HCT116 (cell line): Measurements from ENCODE around the gene LIN9. TPM values are rescaled to one million over a fixed set of nuclear protein-coding genes. Genes with fewer than 3 reads are reported as not detected.

ENCODE experiments used
- ATAC-seq: fragments of 200-7000 bp; cut with Tn5 transposase; 2 replicates; pipeline ENCODE4 v1.9.1; 2020; ENCODE audit warnings: mild to moderate bottlenecking, moderate library complexity
- BruUV-seq: library from RNA; stranded (reverse); fragments of 400-500 nt; replicated peaks from 2 replicates; lab custom pipeline; 2021; lab: Mats Ljungman, UMichigan
- CTCF ChIA-PET: fragments of 300-600 bp; sonication (Branson Sonifier 250); formaldehyde crosslinking; loops from one replicate; lab custom pipeline; 2021; ENCODE audit warnings: antibody characterized with exemption; lab: Charles Lee
- POLR2A ChIA-PET: fragments of 300-600, 350-600 bp; sonication (Branson Sonifier 250); formaldehyde crosslinking; loops from one replicate; lab custom pipeline; 2021; ENCODE audit warnings: antibody characterized with exemption; lab: Charles Lee
- RAD21 ChIA-PET, 2 experiments: fragments of 300-600 bp; sonication (Branson Sonifier 250); formaldehyde crosslinking; loops; one replicate each; lab custom pipeline; 2023; ENCODE audit warnings: low total read pairs in 2 of 2; ENCODE audit not compliant: uncharacterized antibody in 2 of 2, unreplicated experiment in 2 of 2, low non-redundant PET in 1 of 2; lab: Charles Lee
- DNase-seq: peaks from one replicate; pipeline ENCODE4 v3.0.0-alpha.2; 2010; ENCODE audit warnings: low read depth, low spot score
- H2AFZ ChIP-seq: fragments of 200-600 bp; shearing (Covaris generic), sonication (generic); 2 replicates; pipeline ENCODE4 v1.6.1; 2017; ENCODE audit warnings: low read depth, mixed run types, mixed read lengths, antibody characterized with exemption, low read length; ENCODE audit not compliant: poor library complexity, severe bottlenecking
- H3K27ac ChIP-seq: 2 replicates; pipeline ENCODE4 v1.5.1; 2012; ENCODE audit warnings: low read depth, low read length
- H3K27me3 ChIP-seq: fragments of 200-600 bp; sonication (generic); 2 replicates; pipeline ENCODE4 v1.6.1; 2016; ENCODE audit warnings: mixed run types, low read length, mixed read lengths; ENCODE audit not compliant: insufficient read depth
- H3K36me3 ChIP-seq, 2 experiments: fragments of 200-500 bp in 1 of 2; fragments of 200-600 bp in 1 of 2; sonication (Bioruptor generic) in 1 of 2; sonication (generic) in 1 of 2; 2 replicates each; pipeline versions ENCODE4 v1.5.1 to v1.6.1; 2014 to 2016; ENCODE audit warnings: low read length in 2 of 2, inconsistent platforms in 1 of 2, mixed read lengths in 1 of 2, mixed run types in 1 of 2; ENCODE audit not compliant: insufficient read depth in 2 of 2, control insufficient read depth in 1 of 2
- H3K4me1 ChIP-seq, 2 experiments: fragments of 200-600 bp in 1 of 2; sonication (generic) in 1 of 2; 2 replicates each; pipeline versions ENCODE4 v1.5.1 to v1.6.1; 2012 to 2017; ENCODE audit warnings: low read length in 2 of 2, inconsistent platforms in 1 of 2, mild to moderate bottlenecking in 1 of 2, mixed read lengths in 1 of 2, mixed run types in 1 of 2, moderate library complexity in 1 of 2; ENCODE audit not compliant: insufficient read depth in 2 of 2, control insufficient read depth in 1 of 2
- H3K4me2 ChIP-seq: fragments of 200-600 bp; sonication (generic); 2 replicates; pipeline ENCODE4 v1.6.1; 2017; ENCODE audit warnings: mixed run types, low read length, mixed read lengths
- H3K4me3 ChIP-seq, 2 experiments: fragments of 200-600 bp in 1 of 2; sonication (generic) in 1 of 2; replicated peaks in 1 of 2; 2 replicates each; pipeline ENCODE4 v1.5.1; 2011 to 2016; ENCODE audit warnings: low read length in 2 of 2, control low read depth in 1 of 2, low read depth in 1 of 2, mild to moderate bottlenecking in 1 of 2, mixed read lengths in 1 of 2, mixed run types in 1 of 2
- H3K79me2 ChIP-seq: fragments of 200-600 bp; sonication (generic); 2 replicates; pipeline ENCODE4 v1.6.1; 2017; ENCODE audit warnings: mild to moderate bottlenecking, mixed run types, low read length, moderate library complexity, mixed read lengths; ENCODE audit not compliant: insufficient read depth
- H3K9ac ChIP-seq: fragments of 200-600 bp; sonication (generic); 2 replicates; pipeline ENCODE4 v1.6.1; 2016; ENCODE audit warnings: low read length, mixed read lengths
- H3K9me2 ChIP-seq: fragments of 200-600 bp; sonication (generic), shearing (Covaris generic); 2 replicates; pipeline ENCODE4 v1.6.1; 2017; ENCODE audit warnings: mixed run types, mild to moderate bottlenecking, moderate library complexity; ENCODE audit not compliant: insufficient read depth
- H3K9me3 ChIP-seq, 2 experiments: fragments of 200-500 bp in 1 of 2; fragments of 200-600 bp in 1 of 2; sonication (Bioruptor generic) in 1 of 2; sonication (generic) in 1 of 2; 2 replicates each; pipeline ENCODE4 v1.6.1; 2014 to 2017; ENCODE audit warnings: low read length in 2 of 2, mixed read lengths in 2 of 2, inconsistent platforms in 1 of 2, low read depth in 1 of 2, mild to moderate bottlenecking in 1 of 2, mixed run types in 1 of 2, moderate library complexity in 1 of 2; ENCODE audit not compliant: control insufficient read depth in 1 of 2, insufficient read depth in 1 of 2
- H4K20me1 ChIP-seq: fragments of 200-600 bp; sonication (generic), shearing (Covaris generic); 2 replicates; pipeline ENCODE4 v1.6.1; 2017; ENCODE audit warnings: mixed run types, mild to moderate bottlenecking, moderate library complexity; ENCODE audit not compliant: insufficient read depth
- CBX3 ChIP-seq: IDR thresholded peaks from 2 replicates; pipeline ENCODE4 v1.6.1; 2012; ENCODE audit warnings: low read depth
- CEBPB ChIP-seq: IDR thresholded peaks from 2 replicates; pipeline ENCODE4 v1.6.1; 2012; ENCODE audit warnings: low read depth
- CTCF ChIP-seq, 3 experiments: fragments of 200-600 bp in 1 of 3; sonication (generic) in 1 of 3; IDR thresholded peaks in 2 of 3; conservative IDR thresholded peaks in 1 of 3; 2 replicates each; pipeline ENCODE4 v1.5.1; 2012 to 2017; ENCODE audit warnings: low read depth in 2 of 3, low read length in 2 of 3, antibody characterized with exemption in 1 of 3, borderline replicate concordance in 1 of 3, control low read depth in 1 of 3, mild to moderate bottlenecking in 1 of 3, mixed read lengths in 1 of 3, mixed run types in 1 of 3, moderate library complexity in 1 of 3; ENCODE audit not compliant: insufficient read depth in 1 of 3
- EGR1 ChIP-seq: IDR thresholded peaks from 2 replicates; pipeline ENCODE4 v1.6.1; 2012; ENCODE audit warnings: low read depth
- ELF1 ChIP-seq: IDR thresholded peaks from 2 replicates; pipeline ENCODE4 v1.6.1; 2012; ENCODE audit warnings: low read depth, borderline replicate concordance
- EZH2 ChIP-seq: fragments of 200-600 bp; sonication (generic); IDR thresholded peaks from 2 replicates; pipeline ENCODE4 v1.6.1; 2017; ENCODE audit warnings: antibody characterized with exemption, mixed run types
- EZH2phosphoT487 ChIP-seq: fragments of 200-600 bp; IDR thresholded peaks from 2 replicates; pipeline ENCODE4 v1.6.1; 2018; ENCODE audit warnings: antibody characterized with exemption, borderline replicate concordance
- FOSL1 ChIP-seq: IDR thresholded peaks from 2 replicates; pipeline ENCODE4 v1.6.1; 2012; ENCODE audit warnings: low read depth
- JUND ChIP-seq: IDR thresholded peaks from 2 replicates; pipeline ENCODE4 v1.6.1; 2012
- MAX ChIP-seq: IDR thresholded peaks from 2 replicates; pipeline ENCODE4 v1.6.1; 2012
- POLR2AphosphoS5 ChIP-seq: IDR thresholded peaks from 2 replicates; pipeline ENCODE4 v1.6.1; 2011; ENCODE audit warnings: mild to moderate bottlenecking, low read depth, low read length, moderate library complexity
- REST ChIP-seq: IDR thresholded peaks from 2 replicates; pipeline ENCODE4 v1.6.1; 2012; ENCODE audit warnings: low read depth
- SIN3A ChIP-seq: IDR thresholded peaks from 2 replicates; pipeline ENCODE4 v1.6.1; 2012; ENCODE audit warnings: low read depth
- SP1 ChIP-seq: IDR thresholded peaks from 2 replicates; pipeline ENCODE4 v1.6.1; 2012; ENCODE audit warnings: low read depth
- SRF ChIP-seq: IDR thresholded peaks from 2 replicates; pipeline ENCODE4 v1.6.1; 2012; ENCODE audit warnings: low read depth
- YY1 ChIP-seq: IDR thresholded peaks from 2 replicates; pipeline ENCODE4 v1.6.1; 2011; ENCODE audit warnings: low read length, low read depth, moderate library complexity, mild to moderate bottlenecking; ENCODE audit not compliant: insufficient replicate concordance; ENCODE audit errors: extremely low read depth
- ZFX ChIP-seq: fragments of 450-650 bp; IDR thresholded peaks from 2 replicates; pipeline ENCODE4 v1.6.1; 2017
- ZNF274 ChIP-seq: fragments of 200-500 bp; sonication (Bioruptor generic); IDR thresholded peaks from 2 replicates; pipeline ENCODE4 v1.6.1; 2014; ENCODE audit warnings: mild to moderate bottlenecking, low read depth, low read length, inconsistent platforms
- intact Hi-C: fragments of 100-400 bp; cut with micrococcal nuclease; formaldehyde crosslinking; loops from 2 replicates; pipeline ENCODE4 v1.10.0; 2022
- total RNA-seq: library from RNA; stranded (reverse); gene quantifications from one replicate; pipeline ENCODE4 v1.2.1, GENCODE V29; 2021; ENCODE audit not compliant: unreplicated experiment

Gene LIN9
- total RNA-seq, 1 experiment from 2014 or later: 9.3 TPM

GRCh38 chr1:226248796-226249195 is 60.2 kb downstream of the LIN9 start:
- ATAC-seq (no peak), DNase-seq (no peak)
- Histone ChIP-seq H2AFZ (no peak overlapping the region), H3K4me3 (no peak overlapping the region), H3K9ac (no peak overlapping the region), H3K4me2 (no peak overlapping the region), H4K20me1 (no peaks in the 10 kb centered on the region), H3K9me3 (no peaks in the 10 kb centered on the region), H3K9me2 (no peaks in the 10 kb centered on the region), H3K4me1 (no peaks in the 10 kb centered on the region), H3K36me3 (peaks cover 0 to 2% of the 10 kb centered on the region in 2 experiments; a peak in 1 of 4 replicates), H3K27ac (no peak overlapping the region), H3K27me3 (no peaks in the 10 kb centered on the region), H3K79me2 (no peaks in the 10 kb centered on the region)
- ChIA-PET POLR2A (no interaction called here), CTCF (no interaction called here), RAD21 (no interaction called here)
- intact Hi-C loops: no loop called here
- no TSS peak for BruUV-seq
- TF ChIP-seq SIN3A (no peak), SP1 (no peak), CBX3 (no peak), ELF1 (no peak), EZH2 (no peak), ZFX (no peak), YY1 (no peak), POLR2AphosphoS5 (no peak), EZH2phosphoT487 (no peak), CTCF (IDR thresholded peaks at IDR 0.05 in 2 of 3, conservative IDR thresholded peaks at IDR 0.05 in 1 of 3; ENCODE audit: borderline replicate concordance in 1 of 3, insufficient read depth in 1 of 3, low read depth in 2 of 3, low read length in 2 of 3) (no peak), SRF (no peak), ZNF274 (no peak), JUND (no peak), FOSL1 (no peak), REST (no peak), MAX (no peak), CEBPB (no peak), EGR1 (no peak)
